Stimulated activated CD4-positive, alpha-beta T cell treated with anti-CD3 and anti-CD28 coated beads, Interleukin-2, amount 100 ng/mL, for 24 hours (primary cell): ENCODE data around the gene SOX18.

ENCODE experiments used
- DNase-seq, 2 donors: peaks; one replicate each; pipeline ENCODE4 v3.0.0-alpha.2; 2020

Gene SOX18

GRCh38 chr20:64080013-64080812 is 30.8 kb upstream of the SOX18 start, which contains the start of gene OPRL1:
Gene OPRL1, plus strand, starts transcription at chr20:64080082. Its CDS starts 12,639 bp downstream, at chr20:64092721.
- DNase-seq = no peak

GRCh38 chr20:64079273-64080012 is 30.0 kb upstream of the SOX18 start, which contains the start of gene RGS19:
Gene RGS19, minus strand, starts transcription at chr20:64079518. Its CDS starts 2,632 bp downstream, at chr20:64076886.
- DNase-seq = peak; percentile 64 to 78

GRCh38 chr20:64078934-64079272 is 29.5 kb upstream of the SOX18 start:
- no peak for DNase-seq

- DNase-seq = peak; percentile 48 to 61
Measured at GRCh38 chr20:64077876-64078551, 28.6 kb upstream of the SOX18 start.

GRCh38 chr20:64077541-64077875 is 28.1 kb upstream of the SOX18 start:
- DNase-seq = no peak

GRCh38 chr20:64077094-64077493 is 27.7 kb upstream of the SOX18 start:
- peak in 1 of 2 donors; percentile 63 for DNase-seq

- no peak for DNase-seq
Measured at GRCh38 chr20:64076061-64076997, 26.9 kb upstream of the SOX18 start.

- no peak for DNase-seq
Measured at GRCh38 chr20:64075556-64075955, 26.1 kb upstream of the SOX18 start.

- no peak for DNase-seq
Measured at GRCh38 chr20:64074963-64075362, 25.5 kb upstream of the SOX18 start.

- no peak for DNase-seq
Measured at GRCh38 chr20:64074184-64074789, 24.8 kb upstream of the SOX18 start.

GRCh38 chr20:64073476-64074183 is 24.2 kb upstream of the SOX18 start:
- no peak for DNase-seq

GRCh38 chr20:64072498-64073063 is 23.1 kb upstream of the SOX18 start:
- DNase-seq = no peak

GRCh38 chr20:64071341-64072332 is 22.2 kb upstream of the SOX18 start:
- no peak for DNase-seq

- DNase-seq = no peak
Measured at GRCh38 chr20:64070244-64070993, 21.0 kb upstream of the SOX18 start.

GRCh38 chr20:64069614-64070243 is 20.3 kb upstream of the SOX18 start:
- DNase-seq = peak in 1 of 2 donors; percentile 44

GRCh38 chr20:64069209-64069613 is 19.8 kb upstream of the SOX18 start:
- no peak for DNase-seq

GRCh38 chr20:64068386-64069208 is 19.2 kb upstream of the SOX18 start:
- DNase-seq = no peak
